ENCODE data around the gene NOP9. TPM values are rescaled to one million over a fixed set of nuclear protein-coding genes. Genes with fewer than 3 reads are reported as not detected.

The NOP9 gene
- total RNA-seq, 4 donors from 2014 or later, result 19.8 to 31.2 (median 21.2) TPM

- DNase-seq (ENCODE audit: low spot score in 2 of 2), result no peak
- 89% methylated on average over 9 of the region's 9 CpGs for WGBS
- H3K4me1 ChIP-seq, result peaks cover 35% of the 10 kb centered on the region
Measured at GRCh38 chr14:24267516-24267915, 32.1 kb upstream of the NOP9 start.

GRCh38 chr14:24268225-24268624 lies 31.4 kb upstream of the NOP9 start:
- H3K27me3 ChIP-seq, result no peaks in the 10 kb centered on the region
- no peaks in the 10 kb centered on the region for H3K9me3 ChIP-seq
- H3K4me3 ChIP-seq, result no peak overlapping the region
- no peak for TF ChIP-seq POLR2A (IDR thresholded peaks at IDR 0.05)
- peaks cover 42% of the 10 kb centered on the region for H3K4me1 ChIP-seq
- no peak for DNase-seq (ENCODE audit: low spot score in 2 of 2)
- H3K36me3 ChIP-seq, result peaks cover 46% of the 10 kb centered on the region
- H3K27ac ChIP-seq, result no peak overlapping the region
- 91% methylated on average over 9 of the region's 9 CpGs for WGBS

More at GRCh38 chr14:24267516-24267915, 32.1 kb upstream of the NOP9 start:
- Histone ChIP-seq H3K9me3 (no peaks in the 10 kb centered on the region), H3K27ac (no peak overlapping the region), H3K36me3 (peaks cover 46% of the 10 kb centered on the region), H3K27me3 (no peaks in the 10 kb centered on the region), H3K4me3 (no peak overlapping the region)
- TF ChIP-seq POLR2AphosphoS5 (IDR thresholded peaks at IDR 0.05) (no peak), CTCF (IDR thresholded peaks at IDR 0.05) (no peak)

GRCh38 chr14:24269368-24269767 lies 30.3 kb upstream of the NOP9 start:
- no peak overlapping the region for H3K4me3 ChIP-seq
- WGBS, result 95% methylated on average over 8 of the region's 8 CpGs
- no peak overlapping the region for H3K27ac ChIP-seq
- peaks cover 41% of the 10 kb centered on the region for H3K4me1 ChIP-seq
- DNase-seq (ENCODE audit: low spot score in 2 of 2), result no peak
- no peaks in the 10 kb centered on the region for H3K9me3 ChIP-seq
- H3K27me3 ChIP-seq, result no peaks in the 10 kb centered on the region
- H3K36me3 ChIP-seq, result peaks cover 46% of the 10 kb centered on the region
- TF ChIP-seq POLR2A (IDR thresholded peaks at IDR 0.05) (no peak), CTCF (IDR thresholded peaks at IDR 0.05) (no peak), EP300 (IDR thresholded peaks at IDR 0.05) (no peak), POLR2AphosphoS5 (IDR thresholded peaks at IDR 0.05) (no peak)

GRCh38 chr14:24269910-24270536 lies 29.6 kb upstream of the NOP9 start:
- H3K27ac ChIP-seq, result no peak overlapping the region
- H3K9me3 ChIP-seq, result no peaks in the 10 kb centered on the region
- no peak for DNase-seq (ENCODE audit: low spot score in 2 of 2)
- no peak overlapping the region for H3K4me3 ChIP-seq
- TF ChIP-seq POLR2AphosphoS5 (IDR thresholded peaks at IDR 0.05) (no peak), EP300 (IDR thresholded peaks at IDR 0.05) (no peak), POLR2A (IDR thresholded peaks at IDR 0.05) (no peak), CTCF (IDR thresholded peaks at IDR 0.05) (no peak)
- H3K27me3 ChIP-seq, result no peaks in the 10 kb centered on the region
- peaks cover 35% of the 10 kb centered on the region for H3K4me1 ChIP-seq
- H3K36me3 ChIP-seq, result peaks cover 45% of the 10 kb centered on the region
- 97% methylated on average over 12 of the region's 14 CpGs for WGBS

GRCh38 chr14:24270537-24271133 lies 29.0 kb upstream of the NOP9 start:
- DNase-seq (ENCODE audit: low spot score in 2 of 2), result no peak
- H3K4me1 ChIP-seq, result peaks cover 33% of the 10 kb centered on the region
- 24% methylated on average over 7 of the region's 13 CpGs for WGBS

More at GRCh38 chr14:24270537-24271133, 29.0 kb upstream of the NOP9 start:
- Histone ChIP-seq H3K9me3 (no peaks in the 10 kb centered on the region), H3K27me3 (no peaks in the 10 kb centered on the region), H3K27ac (peak overlapping the region; percentile 94), H3K4me3 (peak overlapping the region; percentile 66), H3K36me3 (peaks cover 39% of the 10 kb centered on the region)
- TF ChIP-seq POLR2A (IDR thresholded peaks at IDR 0.05), result no peak
- TF ChIP-seq EP300 (IDR thresholded peaks at IDR 0.05), result no peak
- TF ChIP-seq POLR2AphosphoS5 (IDR thresholded peaks at IDR 0.05), result no peak
- TF ChIP-seq CTCF (IDR thresholded peaks at IDR 0.05), result no peak

All from suprapubic skin (tissue), 4 donors.